Limb (tissue), 2 donors: ENCODE measurements around the gene ABCA7.
"Not testable (repeated sequence)": the region's sequence is repeated elsewhere in the genome, so short reads cannot be mapped to it uniquely, and the experiment has no call there.

Experiments
- DNase-seq, 2 donors: peaks; one replicate each; pipeline ENCODE4 v3.0.0-alpha.2; 2016; ENCODE audit errors: extremely low spot score in 2 of 2

Gene ABCA7

GRCh38 chr19:1113986-1114483, 74.1 kb downstream of the ABCA7 start:
- no peak for DNase-seq

- not testable (repeated sequence) for DNase-seq
Observed at GRCh38 chr19:1114728-1115127, 74.8 kb downstream of the ABCA7 start.
